Transverse colon (tissue), 4 donors: ENCODE data around the gene NFIA.

Experiments
- CTCF ChIP-seq, 5 experiments: fragments of 200-600 bp in 3 of 5; fragments of 450-650 bp in 2 of 5; sonication (generic) in 3 of 5; IDR thresholded peaks; 1 replicate in 2 of 5; 2 replicates in 3 of 5; pipeline ENCODE4 v1.5.1; 2016 to 2017; ENCODE audit warnings: antibody characterized with exemption in 5 of 5, inconsistent platforms in 3 of 5, mild to moderate bottlenecking in 2 of 5, moderate library complexity in 1 of 5
- EP300 ChIP-seq: sonication (generic); formaldehyde crosslinking; IDR thresholded peaks from one replicate; pipeline ENCODE4 v1.6.1; 2017; ENCODE audit warnings: antibody characterized with exemption, low read depth
- POLR2A ChIP-seq: fragments of 450-650 bp; IDR thresholded peaks from one replicate; pipeline ENCODE4 v1.6.1; 2016; ENCODE audit warnings: antibody characterized with exemption, mild to moderate bottlenecking, moderate library complexity
- POLR2AphosphoS5 ChIP-seq, 3 donors: sonication (generic); formaldehyde crosslinking; IDR thresholded peaks; one replicate each; pipeline ENCODE4 v1.6.1; 2016; ENCODE audit warnings: antibody characterized with exemption in 3 of 3

GRCh38 chr1:61225478-61225877, 143.1 kb downstream of the NFIA start:
- no peak for TF ChIP-seq CTCF (IDR thresholded peaks at IDR 0.05)
- TF ChIP-seq POLR2A: no peak
- no peak for TF ChIP-seq POLR2AphosphoS5 (IDR thresholded peaks at IDR 0.05)
- TF ChIP-seq EP300: no peak
